GM10266 (cell line): ENCODE results near the gene GOLGA6D.
A peak's percentile ranks its signal among the peaks of the same experiment; 100 is the strongest.
"Not testable (repeated sequence)": the region's sequence is repeated elsewhere in the genome, so short reads cannot be mapped to it uniquely, and the experiment has no call there.

Experiments
- DNase-seq: peaks from one replicate; pipeline ENCODE4 v3.0.0; 2012; ENCODE audit errors: extremely low spot score
- TF ChIP-seq, protein P1 (sequence below): IDR thresholded peaks from 2 replicates; pipeline ENCODE4 v1.5.1; 2012; ENCODE audit warnings: mild to moderate bottlenecking, low read depth; ENCODE audit not compliant: control insufficient read depth, insufficient read depth; ENCODE audit errors: missing control alignments

Gene GOLGA6D, protein sequence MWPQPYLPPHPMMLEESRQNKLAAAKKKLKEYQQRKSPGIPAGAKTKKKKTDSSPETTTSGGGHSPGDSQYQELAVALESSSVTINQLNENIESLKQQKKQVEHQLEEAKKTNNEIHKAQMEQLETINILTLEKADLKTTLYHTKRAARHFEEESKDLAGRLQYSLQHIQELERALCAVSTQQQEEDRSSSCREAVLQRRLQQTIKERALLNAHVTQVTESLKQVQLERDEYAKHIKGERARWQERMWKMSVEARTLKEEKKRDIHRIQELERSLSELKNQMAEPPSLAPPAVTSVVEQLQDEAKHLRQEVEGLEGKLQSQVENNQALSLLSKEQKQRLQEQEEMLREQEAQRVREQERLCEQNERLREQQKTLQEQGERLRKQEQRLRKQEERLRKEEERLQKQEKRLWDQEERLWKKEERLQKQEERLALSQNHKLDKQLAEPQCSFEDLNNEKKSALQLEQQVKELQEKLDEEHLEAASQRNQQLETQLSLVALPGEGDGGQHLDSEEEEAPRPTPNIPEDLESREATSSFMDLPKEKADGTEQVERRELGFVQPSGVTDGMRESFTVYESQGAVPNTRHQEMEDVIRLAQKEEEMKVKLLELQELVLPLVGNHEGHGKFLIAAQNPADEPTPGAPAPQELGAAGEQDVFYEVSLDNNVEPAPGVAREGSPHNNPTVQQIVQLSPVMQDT

DNA sequence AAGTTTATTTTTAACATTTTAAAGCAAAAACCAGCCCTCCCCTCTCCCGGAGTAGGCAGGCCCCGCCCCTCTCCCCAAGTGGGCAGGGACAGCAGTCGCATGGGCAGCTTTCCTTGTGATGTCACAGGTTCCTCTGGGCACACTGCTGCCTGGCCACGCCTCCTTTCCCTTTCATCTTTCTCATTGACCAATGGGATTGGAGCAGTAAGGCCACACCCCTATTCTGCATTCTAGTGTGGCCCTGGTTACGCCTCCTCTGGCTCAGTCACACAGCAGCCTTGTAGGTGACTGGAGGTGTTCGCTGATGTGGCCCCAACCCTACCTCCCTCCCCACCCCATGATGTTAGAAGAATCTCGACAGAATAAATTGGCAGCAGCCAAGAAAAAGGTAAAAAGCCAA lies at the start of gene GOLGA6D:
Gene GOLGA6D (plus strand): TSS at position 264 of the 400 bp plus-strand sequence. CDS start 41 bp downstream, at position 305.
- not testable (repeated sequence) for DNase-seq

DNA sequence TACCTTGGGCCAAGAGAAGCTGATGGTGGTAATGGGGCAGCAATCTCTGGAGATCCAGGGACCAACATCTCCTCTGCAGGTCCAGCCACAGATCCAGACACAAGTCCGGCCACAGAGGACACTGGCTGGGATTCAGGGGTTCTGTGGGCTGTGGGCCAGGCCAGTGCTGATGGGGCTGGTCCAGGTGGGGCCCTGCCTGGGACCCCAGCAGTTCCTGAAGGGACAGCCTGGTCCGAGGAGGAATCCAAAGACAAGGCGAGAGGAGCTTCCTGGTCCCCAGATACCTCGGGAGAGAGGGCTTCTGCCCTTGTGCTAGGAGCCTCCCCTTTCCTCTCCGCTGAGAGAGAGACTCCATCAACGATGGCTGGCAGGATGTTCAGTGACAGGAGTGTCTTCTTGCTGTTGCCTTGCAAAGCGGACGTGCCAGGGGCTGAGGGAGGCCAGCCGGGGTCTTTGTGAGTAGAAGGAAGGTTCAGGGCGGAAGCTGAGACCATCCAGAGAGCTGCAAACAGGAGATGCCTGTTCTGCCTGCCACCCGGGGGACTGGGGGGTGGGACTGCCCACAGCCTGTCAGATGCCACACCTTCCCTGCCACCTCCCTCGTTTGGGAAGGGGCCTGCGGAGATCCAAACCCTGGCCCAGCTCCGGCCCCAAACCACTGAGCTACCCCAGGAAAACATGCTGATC lies 49.0 kb upstream of the GOLGA6D start:
- TF ChIP-seq, protein P1, sequence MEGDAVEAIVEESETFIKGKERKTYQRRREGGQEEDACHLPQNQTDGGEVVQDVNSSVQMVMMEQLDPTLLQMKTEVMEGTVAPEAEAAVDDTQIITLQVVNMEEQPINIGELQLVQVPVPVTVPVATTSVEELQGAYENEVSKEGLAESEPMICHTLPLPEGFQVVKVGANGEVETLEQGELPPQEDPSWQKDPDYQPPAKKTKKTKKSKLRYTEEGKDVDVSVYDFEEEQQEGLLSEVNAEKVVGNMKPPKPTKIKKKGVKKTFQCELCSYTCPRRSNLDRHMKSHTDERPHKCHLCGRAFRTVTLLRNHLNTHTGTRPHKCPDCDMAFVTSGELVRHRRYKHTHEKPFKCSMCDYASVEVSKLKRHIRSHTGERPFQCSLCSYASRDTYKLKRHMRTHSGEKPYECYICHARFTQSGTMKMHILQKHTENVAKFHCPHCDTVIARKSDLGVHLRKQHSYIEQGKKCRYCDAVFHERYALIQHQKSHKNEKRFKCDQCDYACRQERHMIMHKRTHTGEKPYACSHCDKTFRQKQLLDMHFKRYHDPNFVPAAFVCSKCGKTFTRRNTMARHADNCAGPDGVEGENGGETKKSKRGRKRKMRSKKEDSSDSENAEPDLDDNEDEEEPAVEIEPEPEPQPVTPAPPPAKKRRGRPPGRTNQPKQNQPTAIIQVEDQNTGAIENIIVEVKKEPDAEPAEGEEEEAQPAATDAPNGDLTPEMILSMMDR, result no peak
- no peak for DNase-seq

DNA sequence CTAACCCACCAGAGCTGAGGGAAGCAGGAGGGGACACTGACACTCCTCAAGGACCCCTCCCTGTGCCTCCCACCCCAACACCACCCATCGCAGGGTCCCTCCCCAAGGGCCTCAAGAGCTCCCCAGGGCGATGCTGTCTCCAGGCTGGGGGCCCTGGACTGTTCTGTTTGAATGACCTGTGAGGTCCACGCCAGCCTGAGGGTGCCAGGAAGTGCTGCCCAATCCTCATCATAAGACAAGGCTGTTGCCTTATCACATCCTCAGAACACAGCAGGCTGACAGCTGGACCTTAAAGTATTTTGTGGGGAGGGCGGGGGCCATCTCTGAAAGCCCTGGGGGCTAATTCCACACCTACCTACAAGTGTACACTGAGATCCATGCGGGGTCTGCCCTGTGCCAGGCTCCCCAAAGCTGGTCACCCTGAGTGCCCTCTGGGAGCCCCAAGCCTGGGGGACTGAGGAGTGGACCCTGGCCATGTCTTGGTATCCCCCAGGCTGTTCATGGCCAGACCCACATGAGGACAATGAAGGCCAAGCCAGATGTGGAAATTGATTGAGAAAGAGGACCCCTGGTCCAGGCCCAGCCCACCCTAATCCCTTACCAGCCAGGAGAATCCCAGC lies 48.3 kb upstream of the GOLGA6D start:
- peak; percentile 6 for DNase-seq
- TF ChIP-seq, protein P1, result no peak

DNA sequence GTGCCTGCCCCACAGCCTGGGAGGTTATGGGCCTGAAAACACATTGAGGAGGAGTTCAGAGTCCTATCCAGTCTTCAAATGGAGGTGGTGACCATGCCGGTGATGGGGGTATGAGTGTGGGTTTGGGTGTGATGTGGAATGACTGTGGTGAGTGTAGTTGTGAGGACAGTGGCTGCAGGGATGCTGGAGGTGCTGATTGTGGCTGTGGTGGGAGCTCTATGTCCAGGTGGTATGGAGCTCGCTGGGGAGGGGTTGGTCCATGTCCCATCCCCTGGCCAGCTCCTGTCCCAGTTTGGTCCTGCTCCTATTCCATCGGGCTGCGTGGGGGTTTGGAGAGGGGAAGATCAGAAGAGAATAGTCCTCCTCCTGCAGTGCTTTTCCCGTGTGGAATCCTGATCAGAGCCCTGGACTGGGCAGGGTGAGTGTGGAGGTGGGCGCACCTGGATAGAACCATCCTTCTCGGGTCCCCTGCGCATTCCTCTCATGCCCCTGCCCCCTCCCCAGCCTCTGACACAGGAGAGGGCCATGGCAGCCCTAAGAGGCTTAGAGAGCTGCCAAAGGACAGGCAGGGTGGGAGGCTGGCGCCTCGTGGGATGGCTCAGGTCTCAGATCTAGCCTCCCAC lies 47.5 kb upstream of the GOLGA6D start:
- peak; percentile 4 for DNase-seq
- TF ChIP-seq, protein P1, result no peak

- TF ChIP-seq, protein P1, result no peak
- DNase-seq, result peak; percentile 5
Observed at GRCh38 chr15:75235760-75236729, 46.6 kb upstream of the GOLGA6D start.

- peak; percentile 2 for DNase-seq
- TF ChIP-seq, protein P1, result no peak
Observed at GRCh38 chr15:75237316-75237982, 45.2 kb upstream of the GOLGA6D start.
